NCI-H2107 (cell line): Measurements from ENCODE around the gene UBTD1.

Experiments
- DNase-seq: peaks from one replicate; lab custom pipeline; 2025; lab: John Stamatoyannopoulos, UW

Gene UBTD1

GRCh38 chr10:97483506-97483905 lies 15.2 kb upstream of the UBTD1 start:
- DNase-seq = no peak

- DNase-seq = no peak
Measured at GRCh38 chr10:97483921-97484320, 14.8 kb upstream of the UBTD1 start.

- no peak for DNase-seq
Measured at GRCh38 chr10:97485647-97486281, 13.0 kb upstream of the UBTD1 start.

GRCh38 chr10:97490592-97490991 lies 8.1 kb upstream of the UBTD1 start:
- DNase-seq = no peak

- DNase-seq = no peak
Measured at GRCh38 chr10:97494151-97494550, 4.6 kb upstream of the UBTD1 start.

GRCh38 chr10:97494863-97495506 lies 3.7 kb upstream of the UBTD1 start:
- DNase-seq = no peak

GRCh38 chr10:97497572-97498075 lies 1.1 kb upstream of the UBTD1 start:
- peak; percentile 15 for DNase-seq

GRCh38 chr10:97498076-97498840 lies 466 bp upstream of the UBTD1 start, which contains the start of gene MMS19:
Gene MMS19 (minus strand): TSS chr10:97498422. CDS start chr10:97498384, 38 bp downstream.
- DNase-seq = peak; percentile 94

GRCh38 chr10:97499561-97500296 lies 1.0 kb downstream of the UBTD1 start:
- no peak for DNase-seq

GRCh38 chr10:97500297-97500575 lies 1.5 kb downstream of the UBTD1 start:
- DNase-seq = no peak

GRCh38 chr10:97502916-97503315 lies 4.2 kb downstream of the UBTD1 start:
- DNase-seq = no peak

GRCh38 chr10:97503406-97503805 lies 4.7 kb downstream of the UBTD1 start:
- no peak for DNase-seq

- DNase-seq = no peak
Measured at GRCh38 chr10:97505152-97505551, 6.4 kb downstream of the UBTD1 start.

- no peak for DNase-seq
Measured at GRCh38 chr10:97506199-97506991, 7.7 kb downstream of the UBTD1 start.

- no peak for DNase-seq
Measured at GRCh38 chr10:97508342-97508741, 9.6 kb downstream of the UBTD1 start.

- no peak for DNase-seq
Measured at GRCh38 chr10:97509120-97509680, 10.5 kb downstream of the UBTD1 start.

GRCh38 chr10:97510686-97511085 lies 12.0 kb downstream of the UBTD1 start:
- no peak for DNase-seq

- no peak for DNase-seq
Measured at GRCh38 chr10:97511711-97512440, 13.2 kb downstream of the UBTD1 start.

- no peak for DNase-seq
Measured at GRCh38 chr10:97512993-97513392, 14.3 kb downstream of the UBTD1 start.

GRCh38 chr10:97514344-97514743 lies 15.6 kb downstream of the UBTD1 start:
- no peak for DNase-seq
